Skeletal muscle tissue (tissue), 4 donors: ENCODE data around the gene FABP7. TPM values are rescaled to one million over a fixed set of nuclear protein-coding genes. Genes with fewer than 3 reads are reported as not detected.
A peak's percentile ranks its signal among the peaks of the same experiment; 100 is the strongest.

Source experiments
- H3K27ac ChIP-seq: one replicate; pipeline ENCODE4 v1.7.0; 2013; ENCODE audit warnings: mild to moderate bottlenecking, low read depth, low read length, inconsistent platforms
- H3K27me3 ChIP-seq, 3 donors: one replicate each; pipeline ENCODE4 v1.7.0; 2013; ENCODE audit warnings: low read length in 3 of 3; ENCODE audit not compliant: control insufficient read depth in 3 of 3, insufficient read depth in 3 of 3
- H3K36me3 ChIP-seq, 3 donors: one replicate each; pipeline ENCODE4 v1.7.0; 2013; ENCODE audit warnings: low read length in 3 of 3; ENCODE audit not compliant: control insufficient read depth in 3 of 3, insufficient read depth in 3 of 3
- H3K4me1 ChIP-seq, 3 donors: one replicate each; pipeline ENCODE4 v1.7.0; 2013; ENCODE audit warnings: low read length in 3 of 3, mild to moderate bottlenecking in 3 of 3; ENCODE audit not compliant: control insufficient read depth in 3 of 3, insufficient read depth in 3 of 3
- H3K4me3 ChIP-seq, 3 donors: one replicate each; pipeline ENCODE4 v1.7.0; 2013; ENCODE audit warnings: low read length in 3 of 3
- H3K9ac ChIP-seq, 3 donors: one replicate each; pipeline ENCODE4 v1.7.0; 2013; ENCODE audit warnings: low read length in 3 of 3, mild to moderate bottlenecking in 3 of 3, moderate library complexity in 2 of 3, low read depth in 1 of 3
- H3K9me3 ChIP-seq, 3 donors: one replicate each; pipeline ENCODE4 v1.7.0; 2013; ENCODE audit warnings: low read length in 3 of 3; ENCODE audit not compliant: control insufficient read depth in 3 of 3
- total RNA-seq: library from RNA; depleted of rRNA; stranded (reverse); fragments of >200 nt; gene quantifications from one replicate; pipeline ENCODE4 v1.2.3, GENCODE V29; 2014
- donor health status: Osteomylitis.

FABP7 gene
- total RNA-seq, 1 donor from 2014 or later = not detected

DNA sequence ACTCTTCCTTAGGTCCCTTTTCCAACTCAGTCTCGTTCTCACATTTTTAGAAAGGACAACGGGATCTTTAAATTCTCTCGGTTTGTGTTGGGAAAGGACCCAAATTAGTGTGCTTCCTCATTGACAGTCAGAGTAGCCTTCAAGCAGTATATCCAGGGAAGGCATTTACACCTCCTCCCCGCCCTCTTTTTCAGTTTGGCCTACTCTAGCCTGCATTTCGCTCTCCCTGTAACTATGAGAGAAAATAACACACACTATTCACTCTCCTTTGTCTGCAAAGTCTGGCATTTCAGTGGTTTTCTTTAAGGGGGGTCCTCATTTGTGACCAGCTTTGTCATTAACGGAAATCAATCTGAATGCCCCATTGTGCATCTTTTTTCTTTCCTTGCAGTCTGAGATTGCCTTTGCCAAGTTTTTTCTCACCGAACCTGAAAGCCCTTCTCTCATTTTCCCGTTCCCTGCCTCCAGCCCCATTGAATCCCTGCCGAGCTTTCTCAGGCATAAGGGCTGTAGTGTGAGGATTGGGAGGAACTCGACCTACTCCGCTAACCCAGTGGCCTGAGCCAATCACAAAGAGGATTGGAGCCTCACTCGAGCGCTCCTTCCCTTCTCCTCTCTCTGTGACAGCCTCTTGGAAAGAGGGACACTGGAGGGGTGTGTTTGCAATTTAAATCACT is 393 bp upstream of the FABP7 start:
- Histone ChIP-seq H3K36me3 (no peaks in the 10 kb centered on the region), H3K4me3 (no peak overlapping the region), H3K9me3 (no peaks in the 10 kb centered on the region), H3K27ac (no peak overlapping the region), H3K9ac (no peak overlapping the region), H3K27me3 (no peaks in the 10 kb centered on the region), H3K4me1 (peaks cover 2 to 5% (median 3%) of the 10 kb centered on the region in 3 donors)

DNA sequence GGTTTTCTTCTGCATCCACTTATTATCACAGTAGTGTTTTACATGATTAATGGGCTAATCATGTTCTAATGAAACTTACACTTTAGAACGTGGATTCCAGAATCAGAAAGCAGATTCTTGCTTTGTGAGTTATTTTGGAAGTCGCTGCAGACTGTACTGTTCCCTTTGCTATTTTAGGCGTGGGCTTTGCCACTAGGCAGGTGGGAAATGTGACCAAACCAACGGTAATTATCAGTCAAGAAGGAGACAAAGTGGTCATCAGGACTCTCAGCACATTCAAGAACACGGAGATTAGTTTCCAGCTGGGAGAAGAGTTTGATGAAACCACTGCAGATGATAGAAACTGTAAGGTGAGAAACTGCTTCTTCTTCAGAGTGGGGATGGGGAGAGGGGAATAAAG is 598 bp downstream of the FABP7 start:
- peak overlapping the region in 1 of 3 donors; percentile 55 for H3K9ac ChIP-seq
- peaks cover 2 to 5% (median 3%) of the 10 kb centered on the region in 3 donors for H3K4me1 ChIP-seq
- H3K4me3 ChIP-seq = no peak overlapping the region
- H3K9me3 ChIP-seq = no peaks in the 10 kb centered on the region
- no peaks in the 10 kb centered on the region for H3K36me3 ChIP-seq
- no peak overlapping the region for H3K27ac ChIP-seq
- H3K27me3 ChIP-seq = no peaks in the 10 kb centered on the region

DNA sequence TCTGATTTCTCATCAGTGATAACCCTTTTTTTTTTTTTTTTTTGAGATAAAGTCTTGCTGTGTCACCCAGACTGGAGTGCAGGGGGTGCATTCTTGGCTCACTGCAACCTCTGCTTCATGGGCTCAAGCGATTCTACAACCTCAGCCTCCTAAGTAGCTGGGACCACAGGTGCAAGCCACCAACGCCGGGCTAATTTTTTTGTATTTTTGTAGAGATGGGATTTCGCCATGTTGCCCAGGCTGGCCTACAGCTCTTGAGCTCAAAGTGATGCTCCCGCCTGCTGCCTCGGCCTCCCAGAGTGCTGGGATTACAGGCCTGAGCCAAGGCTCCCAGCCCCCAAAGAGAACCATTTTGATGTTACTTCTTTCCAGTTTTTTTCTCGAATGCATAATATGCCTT is 2.2 kb downstream of the FABP7 start:
- H3K9me3 ChIP-seq = no peaks in the 10 kb centered on the region

DNA sequence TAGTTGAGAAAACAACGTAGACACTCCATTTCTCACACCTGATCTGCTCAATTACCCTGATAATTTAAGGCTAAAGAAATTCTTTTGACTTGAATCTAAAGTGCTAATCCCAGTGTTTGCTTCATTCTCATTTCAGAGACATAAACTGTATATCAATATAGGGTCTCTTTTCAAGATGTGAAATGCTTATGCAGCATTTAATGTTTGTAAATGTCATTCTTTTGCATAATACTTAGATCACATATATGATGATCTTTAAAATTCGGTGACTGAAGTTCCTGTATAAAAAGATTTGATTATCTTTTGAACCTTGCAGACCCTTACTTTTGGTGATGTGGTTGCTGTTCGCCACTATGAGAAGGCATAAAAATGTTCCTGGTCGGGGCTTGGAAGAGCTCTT is 3.9 kb downstream of the FABP7 start:
- Histone ChIP-seq H3K27ac (no peak overlapping the region), H3K9ac (no peak overlapping the region), H3K4me1 (peaks cover 5 to 9% (median 8%) of the 10 kb centered on the region in 3 donors), H3K4me3 (no peak overlapping the region), H3K27me3 (no peaks in the 10 kb centered on the region), H3K9me3 (no peaks in the 10 kb centered on the region), H3K36me3 (no peaks in the 10 kb centered on the region)

More for the DNA sequence above, 2.2 kb downstream of the FABP7 start:
- Histone ChIP-seq H3K27ac (no peak overlapping the region), H3K4me1 (peaks cover 2 to 5% (median 3%) of the 10 kb centered on the region in 3 donors), H3K27me3 (no peaks in the 10 kb centered on the region), H3K36me3 (no peaks in the 10 kb centered on the region), H3K9ac (peak overlapping the region in 1 of 3 donors; percentile 10), H3K4me3 (no peak overlapping the region)

DNA sequence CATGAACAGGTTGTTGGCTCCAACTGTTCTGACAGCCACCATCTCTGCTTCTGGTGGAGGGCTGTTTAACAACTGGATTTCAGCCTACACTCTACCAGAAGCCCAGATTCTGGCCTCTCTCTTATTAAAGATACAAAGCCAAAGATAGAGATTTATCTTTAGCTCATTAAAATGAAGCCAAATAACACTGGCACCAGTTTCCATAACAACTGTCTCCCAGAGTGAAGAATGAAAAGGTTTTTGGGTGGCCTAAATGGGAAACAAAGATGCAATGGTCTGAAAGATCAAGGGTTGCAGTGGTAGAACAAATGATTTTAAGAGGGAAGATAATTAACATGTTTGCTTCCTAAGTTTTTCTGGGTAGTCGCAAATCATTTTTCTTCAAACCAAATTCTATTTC is 6.4 kb downstream of the FABP7 start:
- Histone ChIP-seq H3K9ac (no peak overlapping the region), H3K27me3 (no peaks in the 10 kb centered on the region)

DNA sequence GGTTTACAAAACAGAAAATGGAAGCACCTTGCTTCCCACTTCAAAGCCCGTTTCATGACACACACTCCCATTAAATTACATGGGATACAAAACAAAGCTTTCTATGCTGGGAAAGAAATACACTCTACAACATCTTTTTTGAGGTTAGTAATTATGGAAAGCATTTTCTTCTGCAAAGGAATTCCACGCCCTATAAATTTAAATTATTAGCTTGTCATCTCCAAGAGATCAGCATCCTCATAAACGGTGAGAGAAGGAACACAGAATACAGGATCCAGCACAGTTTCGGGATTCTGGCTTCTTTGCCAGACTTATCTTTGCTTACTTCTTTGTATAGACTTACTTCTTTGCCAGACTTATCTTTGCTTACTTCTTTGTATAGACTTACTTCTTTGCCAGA is 8.2 kb downstream of the FABP7 start:
- H3K4me3 ChIP-seq = no peak overlapping the region
- no peak overlapping the region for H3K9ac ChIP-seq
- H3K27me3 ChIP-seq = no peaks in the 10 kb centered on the region
- peaks cover 12 to 21% (median 18%) of the 10 kb centered on the region in 3 donors for H3K4me1 ChIP-seq
- H3K27ac ChIP-seq = no peak overlapping the region
- no peaks in the 10 kb centered on the region for H3K9me3 ChIP-seq
- no peaks in the 10 kb centered on the region for H3K36me3 ChIP-seq

More for the DNA sequence above, 6.4 kb downstream of the FABP7 start:
- Histone ChIP-seq H3K36me3 (no peaks in the 10 kb centered on the region), H3K9me3 (no peaks in the 10 kb centered on the region), H3K4me1 (peaks cover 8 to 14% (median 14%) of the 10 kb centered on the region in 3 donors), H3K4me3 (no peak overlapping the region), H3K27ac (no peak overlapping the region)

DNA sequence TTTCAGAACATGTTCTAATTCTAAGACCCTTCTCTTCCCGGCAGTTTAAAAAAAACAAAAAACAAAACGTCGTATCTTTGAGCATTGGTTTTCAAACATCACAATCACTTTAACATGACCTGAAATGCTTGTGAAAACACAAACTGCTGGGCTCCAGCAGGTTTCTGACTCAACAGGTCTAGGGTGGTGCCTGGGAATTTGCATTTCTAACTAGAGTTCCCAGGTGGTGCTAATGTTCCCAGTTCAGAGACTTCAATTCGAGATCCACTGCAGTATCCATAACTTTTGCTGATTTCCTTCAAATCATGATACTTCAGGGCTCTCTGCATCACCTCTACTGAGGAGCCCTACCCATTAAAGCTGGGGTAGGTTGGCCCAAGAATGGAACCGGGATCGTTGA is 8.7 kb downstream of the FABP7 start:
- Histone ChIP-seq H3K27ac (peak overlapping the region; percentile 94), H3K36me3 (no peaks in the 10 kb centered on the region), H3K9me3 (no peaks in the 10 kb centered on the region), H3K9ac (peak overlapping the region in 2 of 3 donors; percentile 85 to 95), H3K27me3 (no peaks in the 10 kb centered on the region), H3K4me3 (peak overlapping the region in 1 of 3 donors; percentile 76), H3K4me1 (peaks cover 12 to 26% (median 18%) of the 10 kb centered on the region in 3 donors)

DNA sequence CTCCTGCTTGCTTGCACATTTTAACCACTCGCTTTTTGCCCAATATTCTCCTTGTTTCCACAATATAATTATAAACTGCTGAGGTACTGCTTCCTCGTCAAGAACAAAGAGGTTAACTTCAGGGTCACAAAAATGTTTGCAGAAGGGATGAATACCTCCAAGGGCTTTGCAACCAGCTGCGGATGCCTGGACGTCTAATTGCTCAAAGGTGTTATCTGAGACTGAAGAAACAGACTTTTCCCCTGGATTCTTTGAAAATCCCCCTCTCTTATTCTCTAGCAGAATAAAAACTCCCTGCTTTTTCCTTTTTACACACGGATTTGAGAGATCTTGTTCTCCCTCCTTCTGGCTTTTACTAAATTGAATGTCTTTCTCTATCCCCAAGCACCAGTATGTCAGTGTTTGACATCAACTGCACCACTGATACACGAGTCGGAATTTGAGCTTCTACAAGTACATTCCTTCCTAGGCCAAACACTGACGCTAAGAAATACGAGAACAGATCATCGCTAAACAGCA is 9.2 kb downstream of the FABP7 start:
- peak overlapping the region; percentile 94 for H3K27ac ChIP-seq
- peak overlapping the region; percentile 85 to 98 (median 95) for H3K9ac ChIP-seq
- no peaks in the 10 kb centered on the region for H3K9me3 ChIP-seq
- peak overlapping the region; percentile 76 to 95 (median 95) for H3K4me3 ChIP-seq
- H3K4me1 ChIP-seq = peaks cover 12 to 26% (median 18%) of the 10 kb centered on the region in 3 donors
- no peaks in the 10 kb centered on the region for H3K27me3 ChIP-seq
- H3K36me3 ChIP-seq = no peaks in the 10 kb centered on the region

DNA sequence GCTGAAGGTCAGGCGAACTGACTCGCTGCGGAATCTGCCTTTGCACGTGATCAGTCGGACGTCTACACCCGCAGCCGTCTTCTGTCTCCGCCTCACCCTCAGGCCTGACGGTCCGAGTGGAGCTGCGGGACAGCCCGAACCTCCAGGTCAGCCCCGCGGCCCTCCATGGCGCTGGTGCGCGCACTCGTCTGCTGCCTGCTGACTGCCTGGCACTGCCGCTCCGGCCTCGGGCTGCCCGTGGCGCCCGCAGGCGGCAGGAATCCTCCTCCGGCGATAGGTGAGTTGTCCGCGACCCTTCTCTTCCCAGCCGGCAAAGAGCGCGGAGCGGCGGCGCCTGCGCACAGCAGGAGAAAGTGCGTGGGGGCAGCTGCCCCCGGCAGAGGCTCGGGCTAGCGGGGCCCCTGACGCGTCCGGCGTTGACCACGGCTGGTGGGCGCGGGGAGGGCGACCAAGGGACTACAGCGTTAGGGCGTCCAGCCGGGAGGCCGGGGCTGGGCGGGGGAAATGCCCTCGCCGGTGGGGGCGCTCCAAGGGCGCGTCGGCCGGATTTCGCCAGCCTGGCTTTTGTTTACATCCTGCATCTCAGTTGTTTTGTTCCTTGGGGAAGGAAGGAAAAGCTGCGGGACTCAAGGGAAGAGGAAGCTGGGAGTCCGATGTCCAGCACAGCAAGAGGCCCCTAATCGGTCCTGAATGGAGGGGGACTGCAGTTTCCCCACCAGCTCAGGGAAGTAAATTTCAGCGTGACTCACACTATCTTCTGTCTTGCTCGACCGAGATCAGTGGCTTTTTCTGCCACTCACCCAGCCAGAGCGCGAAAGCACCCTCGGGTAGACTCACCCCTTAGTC is 9.9 kb downstream of the FABP7 start, which contains the start of gene SMPDL3A:
Gene SMPDL3A (plus strand): TSS at position 77 of the 846 bp plus-strand sequence. CDS start 89 bp downstream, at position 166.
- peak within 1 kb of the TSS; percentile 85 to 98 (median 95) for H3K9ac ChIP-seq
- no peaks in the 10 kb centered on the region for H3K27me3 ChIP-seq
- H3K4me1 ChIP-seq = peaks cover 12 to 26% (median 18%) of the 10 kb centered on the region in 3 donors
- H3K27ac ChIP-seq = peak within 1 kb of the TSS; percentile 94
- H3K36me3 ChIP-seq = no peaks in the 10 kb centered on the region
- H3K4me3 ChIP-seq = peak within 1 kb of the TSS; percentile 76 to 95 (median 95)
- no peaks in the 10 kb centered on the region for H3K9me3 ChIP-seq
